HG03159 (cell line): ENCODE measurements around the gene RAD51B.
"Not testable (repeated sequence)": the region's sequence is repeated elsewhere in the genome, so short reads cannot be mapped to it uniquely, and the experiment has no call there.

Experiments
- ATAC-seq: cut with Tn5 transposase; IDR thresholded peaks from one replicate; pipeline ENCODE4 v1.9.1; 2021; ENCODE audit warnings: mild to moderate bottlenecking, moderate library complexity; ENCODE audit not compliant: unreplicated experiment

The RAD51B gene

GRCh38 chr14:68696266-68696665 lies 876.7 kb downstream of the RAD51B start:
- ATAC-seq: no peak

- no peak for ATAC-seq
Observed at GRCh38 chr14:68696721-68697495, 877.3 kb downstream of the RAD51B start.

- ATAC-seq: not testable (repeated sequence)
Observed at GRCh38 chr14:68698773-68699172, 879.2 kb downstream of the RAD51B start.

GRCh38 chr14:68701001-68701741 lies 881.6 kb downstream of the RAD51B start:
- ATAC-seq: no peak

GRCh38 chr14:68702135-68702534 lies 882.6 kb downstream of the RAD51B start:
- ATAC-seq: no peak

GRCh38 chr14:68702578-68702977 lies 883.0 kb downstream of the RAD51B start:
- ATAC-seq: no peak

GRCh38 chr14:68703093-68703492 lies 883.5 kb downstream of the RAD51B start:
- no peak for ATAC-seq

GRCh38 chr14:68704736-68705720 lies 885.4 kb downstream of the RAD51B start:
- ATAC-seq: no peak

GRCh38 chr14:68705741-68706283 lies 886.2 kb downstream of the RAD51B start:
- ATAC-seq: no peak

GRCh38 chr14:68707482-68707881 lies 887.9 kb downstream of the RAD51B start:
- ATAC-seq: no peak

GRCh38 chr14:68708343-68708742 lies 888.8 kb downstream of the RAD51B start:
- ATAC-seq: no peak

GRCh38 chr14:68709007-68709406 lies 889.4 kb downstream of the RAD51B start:
- no peak for ATAC-seq

- no peak for ATAC-seq
Observed at GRCh38 chr14:68710776-68711175, 891.2 kb downstream of the RAD51B start.

- ATAC-seq: no peak
Observed at GRCh38 chr14:68711561-68712309, 892.2 kb downstream of the RAD51B start.

- ATAC-seq: no peak
Observed at GRCh38 chr14:68712703-68713370, 893.3 kb downstream of the RAD51B start.

- no peak for ATAC-seq
Observed at GRCh38 chr14:68713782-68714181, 894.2 kb downstream of the RAD51B start.

- no peak for ATAC-seq
Observed at GRCh38 chr14:68714991-68715924, 895.7 kb downstream of the RAD51B start.

GRCh38 chr14:68716698-68717097 lies 897.1 kb downstream of the RAD51B start:
- no peak for ATAC-seq
